ENCODE data around the gene JMJD7.

GRCh38 chr15:41790169-41790568 lies 37.7 kb upstream of the JMJD7 start:
- no peak for TF ChIP-seq CTCF (IDR thresholded peaks at IDR 0.05)
- TF ChIP-seq POLR2A (IDR thresholded peaks at IDR 0.05): no peak
